HepG2 (cell line): Measurements from ENCODE around the gene TMEM235. TPM values are rescaled to one million over a fixed set of nuclear protein-coding genes. Genes with fewer than 3 reads are reported as not detected.
A peak's percentile ranks its signal among the peaks of the same experiment; 100 is the strongest.

Source experiments
- FOXP4 ChIP-seq: sonication (generic); formaldehyde crosslinking; IDR thresholded peaks from 2 replicates; pipeline ENCODE4 v1.4.0; 2020; ENCODE audit warnings: missing genetic modification reagents
- HNF1B ChIP-seq: sonication (generic); formaldehyde crosslinking; IDR thresholded peaks from 2 replicates; pipeline ENCODE4 v1.5.1; 2020; ENCODE audit warnings: mild to moderate bottlenecking, moderate library complexity, missing genetic modification reagents
- HNRNPLL ChIP-seq: fragments of 200-400 bp; formaldehyde crosslinking; IDR thresholded peaks from 2 replicates; pipeline ENCODE4 v1.6.1; 2017; ENCODE audit warnings: mild to moderate bottlenecking, low read depth, low read length; ENCODE audit not compliant: poor library complexity, severe bottlenecking
- RBM22 ChIP-seq: fragments of 200-400 bp; formaldehyde crosslinking; optimal IDR thresholded peaks from 2 replicates; pipeline ENCODE3; 2017; ENCODE audit warnings: mild to moderate bottlenecking, low read length, moderate library complexity
- ZFP91 ChIP-seq: sonication (generic); formaldehyde crosslinking; IDR thresholded peaks from 2 replicates; pipeline ENCODE4 v1.9.0; 2022; ENCODE audit warnings: missing genetic modification reagents, mild to moderate bottlenecking, borderline replicate concordance
- ZNF18 ChIP-seq: sonication (generic); formaldehyde crosslinking; IDR thresholded peaks from 2 replicates; pipeline ENCODE4 v1.8.0; 2022; ENCODE audit warnings: mild to moderate bottlenecking, missing genetic modification reagents; ENCODE audit not compliant: insufficient replicate concordance
- ZNF768 ChIP-seq: sonication (generic); formaldehyde crosslinking; IDR thresholded peaks from 2 replicates; pipeline ENCODE4 v1.4.0; 2020; ENCODE audit warnings: missing genetic modification reagents
- polyA plus RNA-seq, 8 experiments: library from polyadenylated mRNA; depleted of rRNA in 3 of 8; stranded (reverse) in 7 of 8; unstranded in 1 of 8; fragments of >200 nt; fragmentation: Illumina TruSeq in 4 of 8; extraction: Trizol in 4 of 8; gene quantifications; 2 replicates each; pipeline versions ENCODE4 v1.2.1 to v1.2.3, GENCODE V29; 2011 to 2016; ENCODE audit warnings: low read depth in 4 of 8, missing spikeins in 1 of 8, mixed read lengths in 1 of 8; ENCODE audit not compliant: insufficient read depth in 1 of 8
- total RNA-seq, 5 experiments: library from RNA; depleted of rRNA; stranded (reverse); fragments of >200 nt; fragmentation: Illumina TruSeq; extraction: Trizol; gene quantifications; 2 replicates each; pipeline ENCODE4 v1.2.3, GENCODE V29; 2016; ENCODE audit warnings: low read depth in 1 of 5

TMEM235 gene
- total and polyA plus RNA-seq, 2 of the 13 experiments (the other 11 are each of a cell fraction or from before 2014, with no cell fraction given) = not detected

GRCh38 chr17:78281249-78281845 lies 49.9 kb downstream of the TMEM235 start (continued):
- TF ChIP-seq ZNF768 (CRISPR knock-in tag) (0 out of 2 replicates have a peak, but pooled peaks have one; percentile 20), ZNF18 (CRISPR knock-in tag) (peak; percentile 1), FOXP4 (CRISPR knock-in tag) (no peak), HNRNPLL (peak; percentile 24), RBM22 (no peak), ZFP91 (CRISPR knock-in tag) (peak; percentile 37; the same call in 1 of the 2 replicates), HNF1B (CRISPR knock-in tag) (no peak)
- TF ChIP-seq, all 625 proteins: peak for 4
